H1 (cell line): Measurements from ENCODE around the gene IGF2BP3. TPM values are rescaled to one million over a fixed set of nuclear protein-coding genes. Genes with fewer than 3 reads are reported as not detected.

Experiments
- CTCF ChIA-PET: fragments of 300-600 bp; sonication (Branson Sonifier 250); formaldehyde crosslinking; loops from one replicate; lab custom pipeline; 2021; ENCODE audit not compliant: partially characterized antibody; lab: Charles Lee
- POLR2A ChIA-PET: fragments of 300-600 bp; sonication (Branson Sonifier 250); formaldehyde crosslinking; loops from one replicate; lab custom pipeline; 2021; ENCODE audit warnings: inconsistent platforms; ENCODE audit not compliant: partially characterized antibody; lab: Charles Lee
- DNase-seq, 2 experiments: peaks; one replicate each; pipeline versions ENCODE4 v3.0.0 to v3.0.0-alpha.2; 2010 to 2022; ENCODE audit warnings: low spot score in 2 of 2, low read depth in 1 of 2, mixed read lengths in 1 of 2
- FAIRE-seq: peaks from 2 replicates; lab custom pipeline; 2011; peaks lifted over from hg19 to GRCh38; lab: Jason Lieb, UNC
- H2AFZ ChIP-seq: 2 replicates; pipeline ENCODE4 v1.8.1; 2012; ENCODE audit warnings: low read length, inconsistent platforms
- H2AK5ac ChIP-seq: 2 replicates; pipeline ENCODE4 v1.6.1; 2013; ENCODE audit warnings: low read depth, low read length
- H2BK120ac ChIP-seq: replicated peaks from 2 replicates; pipeline ENCODE3; 2013; ENCODE audit warnings: low read depth, low read length, inconsistent platforms
- H2BK12ac ChIP-seq: 2 replicates; pipeline ENCODE4 v1.6.1; 2013; ENCODE audit warnings: low read depth, low read length
- H2BK15ac ChIP-seq: 2 replicates; pipeline ENCODE4 v1.6.1; 2013; ENCODE audit warnings: low read length
- H2BK20ac ChIP-seq: 2 replicates; pipeline ENCODE4 v1.6.1; 2013; ENCODE audit warnings: low read length
- H2BK5ac ChIP-seq: 2 replicates; pipeline ENCODE4 v1.6.1; 2013; ENCODE audit warnings: low read depth, low read length
- H3K14ac ChIP-seq: 2 replicates; pipeline ENCODE4 v1.6.1; 2013; ENCODE audit warnings: inconsistent platforms; ENCODE audit not compliant: insufficient read length
- H3K18ac ChIP-seq: 2 replicates; pipeline ENCODE4 v1.6.1; 2013; ENCODE audit warnings: low read length; ENCODE audit errors: extremely low read depth
- H3K23ac ChIP-seq: 2 replicates; pipeline ENCODE4 v1.6.1; 2013; ENCODE audit warnings: inconsistent platforms; ENCODE audit not compliant: insufficient read length
- H3K23me2 ChIP-seq: 2 replicates; pipeline ENCODE4 v1.6.1; 2013; ENCODE audit warnings: low read depth, low read length
- H3K27ac ChIP-seq: 2 replicates; pipeline ENCODE4 v1.6.1; 2011; ENCODE audit warnings: low read depth, low read length, inconsistent platforms
- H3K27me3 ChIP-seq, 4 experiments: replicated peaks in 1 of 4; 1 replicate in 1 of 4; 2 replicates in 3 of 4; pipeline versions ENCODE4 v1.6.1 to v1.8.1; 2011 to 2013; ENCODE audit warnings: low read length in 3 of 4, mild to moderate bottlenecking in 3 of 4, inconsistent platforms in 2 of 4, mixed read lengths in 2 of 4, moderate library complexity in 1 of 4; ENCODE audit not compliant: control insufficient read depth in 3 of 4, insufficient read depth in 3 of 4; ENCODE audit errors: extremely low read depth in 1 of 4
- H3K36me3 ChIP-seq, 4 experiments: 2 replicates each; pipeline versions ENCODE4 v1.6.1 to v1.8.1; 2011 to 2013; ENCODE audit warnings: mild to moderate bottlenecking in 4 of 4, low read length in 3 of 4, moderate library complexity in 2 of 4, control low read depth in 1 of 4, inconsistent platforms in 1 of 4; ENCODE audit not compliant: insufficient read depth in 4 of 4, control insufficient read depth in 2 of 4
- H3K4ac ChIP-seq: replicated peaks from 2 replicates; pipeline ENCODE3; 2013; ENCODE audit warnings: low read length, low read depth, mixed read lengths, inconsistent platforms; ENCODE audit not compliant: insufficient read length
- H3K4me1 ChIP-seq, 4 experiments: replicated peaks in 1 of 4; 1 replicate in 1 of 4; 2 replicates in 3 of 4; pipeline versions ENCODE4 v1.6.1 to v1.8.1; 2011 to 2013; ENCODE audit warnings: low read length in 3 of 4, inconsistent platforms in 2 of 4, mixed read lengths in 1 of 4; ENCODE audit not compliant: insufficient read depth in 4 of 4, control insufficient read depth in 3 of 4
- H3K4me2 ChIP-seq, 2 experiments: 2 replicates each; pipeline versions ENCODE4 v1.6.1 to v1.8.1; 2011 to 2013; ENCODE audit warnings: low read depth in 2 of 2, low read length in 2 of 2, control low read depth in 1 of 2, inconsistent platforms in 1 of 2, mild to moderate bottlenecking in 1 of 2; ENCODE audit not compliant: insufficient read depth in 1 of 2
- H3K4me3 ChIP-seq, 4 experiments: fragments of 200-600, 300-600 bp in 1 of 4; sonication (generic), shearing (Covaris generic), sonication (Bioruptor Twin) in 1 of 4; 2 replicates each; pipeline versions ENCODE4 v1.5.1 to v1.8.1; 2011 to 2016; ENCODE audit warnings: low read length in 4 of 4, low read depth in 3 of 4, control low read depth in 2 of 4, inconsistent platforms in 2 of 4, mild to moderate bottlenecking in 2 of 4, mixed read lengths in 1 of 4, moderate library complexity in 1 of 4; ENCODE audit not compliant: insufficient read depth in 2 of 4; ENCODE audit errors: extremely low read depth in 1 of 4
- H3K56ac ChIP-seq: replicated peaks from 2 replicates; pipeline ENCODE3; 2013; ENCODE audit warnings: low read depth, mild to moderate bottlenecking, mixed read lengths, low read length, inconsistent platforms; ENCODE audit not compliant: insufficient read length
- H3K79me1 ChIP-seq: 2 replicates; pipeline ENCODE4 v1.6.1; 2013; ENCODE audit warnings: low read depth, low read length, control low read depth
- H3K79me2 ChIP-seq, 2 experiments: 2 replicates each; pipeline versions ENCODE4 v1.6.1 to v1.8.1; 2012 to 2013; ENCODE audit warnings: low read length in 2 of 2, mild to moderate bottlenecking in 2 of 2, inconsistent platforms in 1 of 2; ENCODE audit not compliant: insufficient read depth in 2 of 2, control insufficient read depth in 1 of 2
- H3K9ac ChIP-seq, 4 experiments: replicated peaks in 1 of 4; 1 replicate in 1 of 4; 2 replicates in 3 of 4; pipeline versions ENCODE4 v1.6.1 to v1.8.1; 2011 to 2013; ENCODE audit warnings: low read depth in 3 of 4, low read length in 3 of 4, control low read depth in 2 of 4, mild to moderate bottlenecking in 2 of 4, moderate library complexity in 2 of 4, inconsistent platforms in 1 of 4; ENCODE audit errors: extremely low read depth in 1 of 4
- H3K9me3 ChIP-seq, 2 experiments: 2 replicates each; pipeline versions ENCODE4 v1.6.1 to v1.8.1; 2012 to 2013; ENCODE audit warnings: mild to moderate bottlenecking in 2 of 2, moderate library complexity in 2 of 2, control low read depth in 1 of 2, inconsistent platforms in 1 of 2, low read depth in 1 of 2, low read length in 1 of 2, mixed read lengths in 1 of 2; ENCODE audit not compliant: insufficient read depth in 2 of 2
- H4K20me1 ChIP-seq, 2 experiments: replicated peaks in 1 of 2; 2 replicates each; pipeline versions ENCODE3 to v1.8.1; 2011 to 2013; ENCODE audit warnings: inconsistent platforms in 2 of 2, low read length in 2 of 2, mild to moderate bottlenecking in 1 of 2; ENCODE audit not compliant: insufficient read depth in 2 of 2, control insufficient read depth in 1 of 2
- H4K5ac ChIP-seq: 2 replicates; pipeline ENCODE4 v1.6.1; 2013; ENCODE audit warnings: low read length, low read depth, mixed read lengths, inconsistent platforms; ENCODE audit not compliant: insufficient read length
- H4K8ac ChIP-seq: 2 replicates; pipeline ENCODE4 v1.8.0; 2013; ENCODE audit warnings: mild to moderate bottlenecking, moderate library complexity, low read length, inconsistent platforms; ENCODE audit not compliant: insufficient read depth; ENCODE audit errors: extremely low read depth
- H4K91ac ChIP-seq: replicated peaks from 2 replicates; pipeline ENCODE3; 2013; ENCODE audit warnings: low read length, mixed read lengths, inconsistent platforms; ENCODE audit not compliant: insufficient read length
- BRCA1 ChIP-seq: IDR thresholded peaks from 2 replicates; pipeline ENCODE4 v1.6.1; 2012; ENCODE audit warnings: low read depth, low read length, improper control_type of control experiment
- CBX8 ChIP-seq: fragments of 300-800, 300-1000 bp; sonication (generic); IDR thresholded peaks from 2 replicates; pipeline ENCODE4 v1.7.1; 2016; ENCODE audit warnings: low read depth, low read length, borderline replicate concordance
- GABPA ChIP-seq: IDR thresholded peaks from 2 replicates; pipeline ENCODE4 v1.6.1; 2011; ENCODE audit warnings: mild to moderate bottlenecking, low read length, moderate library complexity, borderline replicate concordance; ENCODE audit not compliant: insufficient read depth
- JUN ChIP-seq: IDR thresholded peaks from 2 replicates; pipeline ENCODE4 v1.6.1; 2011; ENCODE audit warnings: low read depth, mild to moderate bottlenecking, improper control_type of control experiment, low read length
- JUND ChIP-seq: IDR thresholded peaks from 2 replicates; pipeline ENCODE4 v1.6.1; 2011; ENCODE audit warnings: mild to moderate bottlenecking, improper control_type of control experiment, low read length
- MAFK ChIP-seq: IDR thresholded peaks from 2 replicates; pipeline ENCODE4 v1.6.1; 2012; ENCODE audit warnings: low read depth, mild to moderate bottlenecking, improper control_type of control experiment, low read length
- POU5F1 ChIP-seq: IDR thresholded peaks from 2 replicates; pipeline ENCODE4 v1.6.1; 2011; ENCODE audit warnings: low read depth, mild to moderate bottlenecking, low read length, moderate library complexity
- RFX5 ChIP-seq: IDR thresholded peaks from 2 replicates; pipeline ENCODE4 v1.6.1; 2011; ENCODE audit warnings: low read depth, low read length, improper control_type of control experiment, borderline replicate concordance
- SP1 ChIP-seq: IDR thresholded peaks from 2 replicates; pipeline ENCODE4 v1.6.1; 2011; ENCODE audit warnings: low read depth, low read length
- SP2 ChIP-seq: IDR thresholded peaks from 2 replicates; pipeline ENCODE4 v1.6.1; 2012; ENCODE audit warnings: mild to moderate bottlenecking, low read length, inconsistent platforms
- SP4 ChIP-seq: IDR thresholded peaks from 2 replicates; pipeline ENCODE4 v1.6.1; 2012; ENCODE audit warnings: low read length, inconsistent platforms
- whole genome bisulfite sequencing, 2 experiments: shearing (Covaris generic) in 1 of 2; methylation state at CpG; one replicate each; pipeline versions ENCODE4 v1.1.6 to v1.1.7; 2013 to 2015; ENCODE audit warnings: low lambda C conversion rate in 2 of 2, mixed read lengths in 2 of 2, inconsistent platforms in 1 of 2, low coverage in 1 of 2, missing lambda C conversion rate in 1 of 2; ENCODE audit not compliant: insufficient replicate concordance in 2 of 2, insufficient coverage in 1 of 2, insufficient read length in 1 of 2; ENCODE audit errors: extremely low coverage in 1 of 2, missing lambda C conversion rate in 1 of 2; 5-methylcytosine and 5-hydroxymethylcytosine counted together
- polyA plus RNA-seq, 7 experiments: library from polyadenylated mRNA; depleted of rRNA in 3 of 7; stranded (reverse) in 5 of 7; unstranded in 2 of 7; fragments of >200 nt in 5 of 7; fragments of 200-250 nt in 2 of 7; gene quantifications; 1 replicate in 5 of 7; 2 replicates in 1 of 7; 4 replicates in 1 of 7; pipeline versions ENCODE4 v1.2.1 to v1.2.3, GENCODE V29; 2011 to 2013; ENCODE audit warnings: missing spikeins in 2 of 7, mixed read lengths in 2 of 7
- total RNA-seq: library from RNA; stranded (reverse); fragmentation: NEBNext Ultra II Directional; extraction: Animal tissue kit (Norgen Biotek cat#: 25700); gene quantifications from 2 replicates; pipeline ENCODE4 v1.2.1, GENCODE V29; 2021

Gene IGF2BP3
- total and polyA plus RNA-seq, 2 of the 8 experiments (the other 6 are each of a cell fraction or from before 2014, with no cell fraction given), result 66.3 to 193 TPM

GRCh38 chr7:23293500-23294073 lies 176.7 kb downstream of the IGF2BP3 start:
- CTCF ChIA-PET, result interaction anchor here (0.6 to 3.8 kb wide), 8 partner anchors 17 to 253 kb away, joined by 3 to 27 read pairs (median 8); no protein-coding TSS in a partner anchor
- no peak overlapping the region for H2AFZ ChIP-seq
- no peak overlapping the region for H4K91ac ChIP-seq

More at GRCh38 chr7:23293500-23294073, 176.7 kb downstream of the IGF2BP3 start:
- POLR2A ChIA-PET, result interaction anchor here (0.9 kb wide), 1 partner anchor 10 kb away, joined by 3 read pairs; no protein-coding TSS in a partner anchor
- Histone ChIP-seq H3K4me2 (no peak overlapping the region), H3K23ac (no peak overlapping the region), H2BK15ac (no peak overlapping the region), H3K4me1 (peaks cover 0 to 2% (median 0%) of the 10 kb centered on the region in 4 experiments; a peak in 1 of 7 replicates), H3K14ac (no peak overlapping the region), H3K79me2 (no peaks in the 10 kb centered on the region), H3K4ac (no peak overlapping the region), H2BK120ac (no peak overlapping the region), H3K27ac (no peak overlapping the region), H2AK5ac (no peak overlapping the region), H3K9ac (no peak overlapping the region), H2BK5ac (no peak overlapping the region), H3K4me3 (no peak overlapping the region), H3K79me1 (no peaks in the 10 kb centered on the region), H3K18ac (no peak overlapping the region), H4K5ac (no peak overlapping the region), H4K20me1 (no peaks in the 10 kb centered on the region), H3K56ac (no peak overlapping the region), H4K8ac (no peak overlapping the region), H2BK20ac (no peak overlapping the region), H3K27me3 (no peaks in the 10 kb centered on the region; a peak in 1 of 7 replicates), H3K9me3 (no peaks in the 10 kb centered on the region), H3K23me2 (no peaks in the 10 kb centered on the region), H2BK12ac (no peak overlapping the region), H3K36me3 (no peaks in the 10 kb centered on the region)
- TF ChIP-seq JUND, result no peak
- no peak for TF ChIP-seq POU5F1
- TF ChIP-seq SP4, result no peak
- no peak for TF ChIP-seq JUN
- TF ChIP-seq RFX5, result no peak
- no peak for TF ChIP-seq SP2
- TF ChIP-seq BRCA1, result no peak
- TF ChIP-seq CBX8, result no peak
- no peak for TF ChIP-seq GABPA
- TF ChIP-seq SP1, result no peak
- no peak for TF ChIP-seq MAFK
- DNase-seq (no peak), FAIRE-seq (no peak)
- 89% methylated on average over 12 of the region's 12 CpGs; no CpG with 5 or more reads in 1 of the 2 experiments for WGBS, 2 experiments
